IPS-18c (cell line): ENCODE results near the gene CEBPZ.

Source experiments
- H3K4me3 ChIP-seq: 2 replicates; pipeline ENCODE4 v1.7.0; 2013; ENCODE audit warnings: low read depth, mild to moderate bottlenecking, low read length, moderate library complexity; ENCODE audit not compliant: insufficient read depth
- H3K9me3 ChIP-seq: one replicate; pipeline ENCODE4 v1.6.1; 2013; ENCODE audit warnings: mild to moderate bottlenecking, low read length, moderate library complexity; ENCODE audit not compliant: control insufficient read depth, insufficient read depth

CEBPZ gene, protein sequence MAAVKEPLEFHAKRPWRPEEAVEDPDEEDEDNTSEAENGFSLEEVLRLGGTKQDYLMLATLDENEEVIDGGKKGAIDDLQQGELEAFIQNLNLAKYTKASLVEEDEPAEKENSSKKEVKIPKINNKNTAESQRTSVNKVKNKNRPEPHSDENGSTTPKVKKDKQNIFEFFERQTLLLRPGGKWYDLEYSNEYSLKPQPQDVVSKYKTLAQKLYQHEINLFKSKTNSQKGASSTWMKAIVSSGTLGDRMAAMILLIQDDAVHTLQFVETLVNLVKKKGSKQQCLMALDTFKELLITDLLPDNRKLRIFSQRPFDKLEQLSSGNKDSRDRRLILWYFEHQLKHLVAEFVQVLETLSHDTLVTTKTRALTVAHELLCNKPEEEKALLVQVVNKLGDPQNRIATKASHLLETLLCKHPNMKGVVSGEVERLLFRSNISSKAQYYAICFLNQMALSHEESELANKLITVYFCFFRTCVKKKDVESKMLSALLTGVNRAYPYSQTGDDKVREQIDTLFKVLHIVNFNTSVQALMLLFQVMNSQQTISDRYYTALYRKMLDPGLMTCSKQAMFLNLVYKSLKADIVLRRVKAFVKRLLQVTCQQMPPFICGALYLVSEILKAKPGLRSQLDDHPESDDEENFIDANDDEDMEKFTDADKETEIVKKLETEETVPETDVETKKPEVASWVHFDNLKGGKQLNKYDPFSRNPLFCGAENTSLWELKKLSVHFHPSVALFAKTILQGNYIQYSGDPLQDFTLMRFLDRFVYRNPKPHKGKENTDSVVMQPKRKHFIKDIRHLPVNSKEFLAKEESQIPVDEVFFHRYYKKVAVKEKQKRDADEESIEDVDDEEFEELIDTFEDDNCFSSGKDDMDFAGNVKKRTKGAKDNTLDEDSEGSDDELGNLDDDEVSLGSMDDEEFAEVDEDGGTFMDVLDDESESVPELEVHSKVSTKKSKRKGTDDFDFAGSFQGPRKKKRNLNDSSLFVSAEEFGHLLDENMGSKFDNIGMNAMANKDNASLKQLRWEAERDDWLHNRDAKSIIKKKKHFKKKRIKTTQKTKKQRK

GRCh38 chr2:37231241-37232130, at the start of gene CEBPZ, which contains the start of gene NDUFAF7:
CEBPZ (minus strand) TSS chr2:37231596; CDS start chr2:37231567, 29 bp downstream.
NDUFAF7 (plus strand) TSS chr2:37231658; CDS start chr2:37231706, 48 bp downstream.
- Histone ChIP-seq H3K4me3 (peak within 1 kb of the TSS; percentile 94), H3K9me3 (no peaks in the 10 kb centered on the region)

DNA sequence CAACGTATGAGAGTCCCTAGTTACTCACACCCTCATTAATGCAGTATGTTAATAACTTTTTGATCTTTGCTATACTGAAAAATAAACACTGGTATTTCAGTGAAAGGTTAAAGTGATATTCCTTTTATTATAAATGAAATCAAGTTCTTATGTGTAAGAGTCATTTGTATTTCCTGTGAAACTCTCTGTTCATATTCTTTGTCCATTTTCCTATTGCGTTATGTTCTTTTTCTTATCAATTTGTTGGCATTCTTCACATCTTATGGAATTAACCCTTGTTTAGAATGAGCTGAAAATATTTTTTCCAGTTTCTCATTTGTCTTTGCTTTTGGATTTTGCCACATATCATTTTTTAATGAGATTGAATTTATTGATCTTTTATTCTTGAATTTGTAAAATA, 44.9 kb upstream of the CEBPZ start:
- Histone ChIP-seq H3K9me3 (no peaks in the 10 kb centered on the region), H3K4me3 (no peak overlapping the region)

GRCh38 chr2:37274359-37274965, 43.1 kb upstream of the CEBPZ start:
- Histone ChIP-seq H3K4me3 (no peak overlapping the region), H3K9me3 (no peaks in the 10 kb centered on the region)

GRCh38 chr2:37271376-37272067, 40.1 kb upstream of the CEBPZ start:
- Histone ChIP-seq H3K4me3 (no peak overlapping the region), H3K9me3 (no peaks in the 10 kb centered on the region)

GRCh38 chr2:37268111-37268510, 36.7 kb upstream of the CEBPZ start:
- Histone ChIP-seq H3K9me3 (no peaks in the 10 kb centered on the region), H3K4me3 (no peak overlapping the region)

- no peak overlapping the region for H3K4me3 ChIP-seq
Measured at GRCh38 chr2:37267685-37268084, 36.3 kb upstream of the CEBPZ start.

DNA sequence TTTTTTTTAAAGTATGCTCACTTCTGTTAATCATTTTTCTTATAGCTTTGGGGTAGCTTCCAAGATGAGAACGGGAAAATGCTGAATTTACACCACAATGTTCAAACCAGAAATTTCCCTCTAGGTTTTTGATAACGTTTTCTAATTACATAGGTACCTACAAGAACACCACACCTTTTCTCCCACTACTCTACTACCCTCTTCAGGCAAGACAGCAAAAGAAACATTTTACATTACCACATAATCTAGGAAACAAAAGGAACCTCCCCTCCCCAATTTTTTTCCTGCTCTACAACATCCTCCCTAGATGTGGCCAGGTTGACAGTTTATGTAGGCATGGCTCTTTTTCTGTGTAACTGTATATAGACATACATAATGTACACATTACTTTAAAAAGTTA, 32.4 kb upstream of the CEBPZ start:
- no peak overlapping the region for H3K4me3 ChIP-seq
- H3K9me3 ChIP-seq = no peaks in the 10 kb centered on the region

More at GRCh38 chr2:37267685-37268084, 36.3 kb upstream of the CEBPZ start:
- H3K9me3 ChIP-seq = no peaks in the 10 kb centered on the region

DNA sequence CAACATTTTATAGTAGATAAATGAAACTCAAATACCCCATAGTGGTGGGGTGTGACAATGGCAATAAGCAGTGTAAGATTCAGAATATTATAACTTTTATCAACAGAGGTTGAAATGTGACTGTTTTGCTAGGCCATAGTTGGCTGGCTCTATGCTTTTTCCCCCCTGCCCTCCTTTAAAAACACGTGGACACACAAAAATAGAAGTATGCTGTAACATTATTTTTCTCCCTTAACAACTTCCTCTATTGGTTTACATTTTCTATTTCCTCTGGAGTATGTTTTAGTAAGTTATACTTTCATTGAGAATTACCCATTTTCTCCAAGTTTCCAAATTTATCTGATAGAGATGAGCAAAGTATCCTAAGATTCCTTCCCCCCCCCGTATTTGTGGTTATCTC, 31.1 kb upstream of the CEBPZ start:
- Histone ChIP-seq H3K4me3 (no peak overlapping the region), H3K9me3 (no peaks in the 10 kb centered on the region)

- no peak overlapping the region for H3K4me3 ChIP-seq
Measured at GRCh38 chr2:37250869-37251740, 19.7 kb upstream of the CEBPZ start.

GRCh38 chr2:37246205-37246604, 14.8 kb upstream of the CEBPZ start:
- Histone ChIP-seq H3K9me3 (no peaks in the 10 kb centered on the region), H3K4me3 (no peak overlapping the region)

More at GRCh38 chr2:37250869-37251740, 19.7 kb upstream of the CEBPZ start:
- H3K9me3 ChIP-seq = no peaks in the 10 kb centered on the region

GRCh38 chr2:37244755-37245154, 13.4 kb upstream of the CEBPZ start:
- no peaks in the 10 kb centered on the region for H3K9me3 ChIP-seq
- H3K4me3 ChIP-seq = no peak overlapping the region

DNA sequence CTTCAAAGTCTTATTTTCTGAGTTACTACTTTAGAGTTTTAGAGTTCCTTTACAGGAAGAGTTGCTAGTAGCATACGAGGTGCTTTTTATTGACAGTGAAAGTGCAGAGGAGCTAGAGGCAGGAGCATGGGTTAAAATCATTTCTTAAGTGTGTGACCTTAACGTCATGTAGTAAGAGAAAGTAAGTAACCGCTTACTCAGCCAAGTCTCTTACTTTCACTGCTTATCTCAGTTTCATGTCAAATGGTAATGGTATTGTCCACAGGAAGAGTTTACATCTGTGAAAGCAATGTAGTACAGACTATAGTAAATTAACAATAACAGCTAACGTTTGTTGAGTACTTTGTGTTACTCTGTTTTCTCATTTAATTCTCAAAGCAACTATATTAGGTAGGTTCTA, 12.6 kb upstream of the CEBPZ start:
- Histone ChIP-seq H3K4me3 (no peak overlapping the region), H3K9me3 (no peaks in the 10 kb centered on the region)

- Histone ChIP-seq H3K9me3 (no peaks in the 10 kb centered on the region), H3K4me3 (no peak overlapping the region)
Measured at GRCh38 chr2:37243435-37243834, 12.0 kb upstream of the CEBPZ start.

GRCh38 chr2:37232131-37232933, 936 bp upstream of the CEBPZ start:
- Histone ChIP-seq H3K9me3 (no peaks in the 10 kb centered on the region), H3K4me3 (peak overlapping the region; percentile 94)
